Immature natural killer cell (primary cell): ENCODE measurements around the gene PRUNE2. TPM values are rescaled to one million over a fixed set of nuclear protein-coding genes. Genes with fewer than 3 reads are reported as not detected.

Experiments
- DNase-seq, 3 donors: peaks; one replicate each; pipeline ENCODE4 v3.0.0; 2022; ENCODE audit warnings: mixed read lengths in 1 of 3
- H3K27ac Mint-ChIP-seq, 6 donors: one replicate each; pipeline ENCODE4 v1.8.0; 2020; ENCODE audit warnings: mixed read lengths in 6 of 6, mild to moderate bottlenecking in 5 of 6, inconsistent platforms in 4 of 6, moderate library complexity in 3 of 6
- H3K27me3 Mint-ChIP-seq, 3 donors: one replicate each; pipeline ENCODE4 v1.8.0; 2020 to 2021; ENCODE audit warnings: low read depth in 3 of 3, mild to moderate bottlenecking in 3 of 3, mixed read lengths in 3 of 3, moderate library complexity in 3 of 3, inconsistent platforms in 1 of 3
- H3K36me3 Mint-ChIP-seq, 3 donors: one replicate each; pipeline ENCODE4 v1.8.0; 2020; ENCODE audit warnings: mixed read lengths in 3 of 3, inconsistent platforms in 2 of 3, mild to moderate bottlenecking in 2 of 3
- H3K4me1 Mint-ChIP-seq, 2 donors: one replicate each; pipeline ENCODE4 v1.8.0; 2020; ENCODE audit warnings: inconsistent platforms in 2 of 2, mild to moderate bottlenecking in 2 of 2, mixed read lengths in 2 of 2, moderate library complexity in 1 of 2
- H3K4me3 Mint-ChIP-seq, 5 donors: one replicate each; pipeline ENCODE4 v1.8.0; 2020; ENCODE audit warnings: mild to moderate bottlenecking in 5 of 5, mixed read lengths in 5 of 5, inconsistent platforms in 3 of 5, moderate library complexity in 3 of 5
- H3K9me3 Mint-ChIP-seq, 6 donors: one replicate each; pipeline ENCODE4 v1.8.0; 2020; ENCODE audit warnings: mild to moderate bottlenecking in 6 of 6, mixed read lengths in 6 of 6, inconsistent platforms in 4 of 6, moderate library complexity in 3 of 6
- polyA plus RNA-seq, 3 donors: library from polyadenylated mRNA; unstranded; fragments of 300-500 nt; fragmentation: Illumina TruSeq; gene quantifications; one replicate each; pipeline ENCODE4 v1.2.3, GENCODE V29; 2021

The PRUNE2 gene
- polyA plus RNA-seq, 3 donors from 2014 or later, result 0.11 to 0.24 TPM; not detected in 1

GRCh38 chr9:76793784-76794431 lies 112.0 kb downstream of the PRUNE2 start:
- no peaks in the 10 kb centered on the region for H3K4me1 Mint-ChIP-seq
- H3K36me3 Mint-ChIP-seq, result no peaks in the 10 kb centered on the region
- peaks cover 0 to 5% (median 2%) of the 10 kb centered on the region in 3 donors for H3K27me3 Mint-ChIP-seq
- no peak for DNase-seq
- H3K27ac Mint-ChIP-seq, result no peak overlapping the region
- no peaks in the 10 kb centered on the region for H3K9me3 Mint-ChIP-seq
- H3K4me3 Mint-ChIP-seq, result no peak overlapping the region

- Mint-ChIP-seq H3K27ac (no peak overlapping the region), H3K4me1 (no peaks in the 10 kb centered on the region), H3K9me3 (no peaks in the 10 kb centered on the region), H3K4me3 (no peak overlapping the region), H3K27me3 (peaks cover 2 to 4% (median 4%) of the 10 kb centered on the region in 3 donors), H3K36me3 (no peaks in the 10 kb centered on the region)
- DNase-seq, result no peak
Observed at GRCh38 chr9:76789840-76790239, 116.1 kb downstream of the PRUNE2 start.

GRCh38 chr9:76787677-76788076 lies 118.2 kb downstream of the PRUNE2 start:
- H3K36me3 Mint-ChIP-seq, result no peaks in the 10 kb centered on the region
- H3K27ac Mint-ChIP-seq, result no peak overlapping the region
- no peak overlapping the region for H3K4me3 Mint-ChIP-seq
- H3K27me3 Mint-ChIP-seq, result peaks cover 5 to 8% (median 5%) of the 10 kb centered on the region in 3 donors
- no peaks in the 10 kb centered on the region for H3K9me3 Mint-ChIP-seq
- DNase-seq, result no peak
- no peaks in the 10 kb centered on the region for H3K4me1 Mint-ChIP-seq

GRCh38 chr9:76785501-76785900 lies 120.4 kb downstream of the PRUNE2 start:
- no peaks in the 10 kb centered on the region for H3K4me1 Mint-ChIP-seq
- no peaks in the 10 kb centered on the region for H3K9me3 Mint-ChIP-seq
- peaks cover 5 to 8% (median 7%) of the 10 kb centered on the region in 3 donors for H3K27me3 Mint-ChIP-seq
- H3K36me3 Mint-ChIP-seq, result no peaks in the 10 kb centered on the region
- no peak overlapping the region for H3K27ac Mint-ChIP-seq
- no peak overlapping the region for H3K4me3 Mint-ChIP-seq
- no peak for DNase-seq

GRCh38 chr9:76784881-76785280 lies 121.0 kb downstream of the PRUNE2 start:
- Mint-ChIP-seq H3K27me3 (peaks cover 4 to 8% (median 7%) of the 10 kb centered on the region in 3 donors), H3K4me1 (no peaks in the 10 kb centered on the region), H3K4me3 (no peak overlapping the region), H3K9me3 (no peaks in the 10 kb centered on the region), H3K27ac (no peak overlapping the region), H3K36me3 (no peaks in the 10 kb centered on the region)
- no peak for DNase-seq

- Mint-ChIP-seq H3K27ac (no peak overlapping the region), H3K27me3 (peaks cover 0 to 8% (median 8%) of the 10 kb centered on the region in 3 donors), H3K4me1 (no peaks in the 10 kb centered on the region), H3K4me3 (no peak overlapping the region), H3K36me3 (no peaks in the 10 kb centered on the region), H3K9me3 (peaks cover 0 to 2% (median 0%) of the 10 kb centered on the region in 6 donors)
- no peak for DNase-seq
Observed at GRCh38 chr9:76772686-76773445, 133.0 kb downstream of the PRUNE2 start.

GRCh38 chr9:76766126-76766525 lies 139.8 kb downstream of the PRUNE2 start:
- Mint-ChIP-seq H3K27me3 (peaks cover 1 to 9% (median 7%) of the 10 kb centered on the region in 3 donors), H3K36me3 (no peaks in the 10 kb centered on the region), H3K4me3 (no peak overlapping the region), H3K4me1 (no peaks in the 10 kb centered on the region), H3K9me3 (peaks cover 0 to 2% (median 0%) of the 10 kb centered on the region in 6 donors), H3K27ac (no peak overlapping the region)
- no peak for DNase-seq

GRCh38 chr9:76764138-76764537 lies 141.8 kb downstream of the PRUNE2 start, which contains the start of gene PCA3:
Gene PCA3 (plus strand): TSS chr9:76764438.
- H3K4me1 Mint-ChIP-seq, result no peaks in the 10 kb centered on the region
- no peak for DNase-seq
- H3K27me3 Mint-ChIP-seq, result peaks cover 1 to 9% (median 6%) of the 10 kb centered on the region in 3 donors
- no peak within 1 kb of the TSS for H3K4me3 Mint-ChIP-seq
- H3K36me3 Mint-ChIP-seq, result no peaks in the 10 kb centered on the region
- no peak within 1 kb of the TSS for H3K27ac Mint-ChIP-seq
- H3K9me3 Mint-ChIP-seq, result no peaks in the 10 kb centered on the region

GRCh38 chr9:76761448-76761847 lies 144.5 kb downstream of the PRUNE2 start:
- H3K9me3 Mint-ChIP-seq, result no peaks in the 10 kb centered on the region
- no peak for DNase-seq
- no peak overlapping the region for H3K27ac Mint-ChIP-seq
- peaks cover 1 to 4% (median 3%) of the 10 kb centered on the region in 3 donors for H3K27me3 Mint-ChIP-seq
- no peak overlapping the region for H3K4me3 Mint-ChIP-seq
- H3K4me1 Mint-ChIP-seq, result no peaks in the 10 kb centered on the region
- no peaks in the 10 kb centered on the region for H3K36me3 Mint-ChIP-seq

- Mint-ChIP-seq H3K4me1 (no peaks in the 10 kb centered on the region), H3K27ac (no peak overlapping the region), H3K36me3 (no peaks in the 10 kb centered on the region), H3K9me3 (no peaks in the 10 kb centered on the region), H3K27me3 (peaks cover 2 to 4% (median 3%) of the 10 kb centered on the region in 3 donors), H3K4me3 (no peak overlapping the region)
- DNase-seq, result no peak
Observed at GRCh38 chr9:76759732-76760131, 146.2 kb downstream of the PRUNE2 start.

GRCh38 chr9:76758476-76758875 lies 147.4 kb downstream of the PRUNE2 start:
- Mint-ChIP-seq H3K27ac (no peak overlapping the region), H3K36me3 (no peaks in the 10 kb centered on the region), H3K4me3 (no peak overlapping the region), H3K27me3 (peaks cover 2 to 6% (median 4%) of the 10 kb centered on the region in 3 donors), H3K4me1 (no peaks in the 10 kb centered on the region), H3K9me3 (no peaks in the 10 kb centered on the region)
- DNase-seq, result no peak

- H3K27me3 Mint-ChIP-seq, result peaks cover 0 to 5% (median 3%) of the 10 kb centered on the region in 3 donors
- H3K27ac Mint-ChIP-seq, result no peak overlapping the region
- no peaks in the 10 kb centered on the region for H3K9me3 Mint-ChIP-seq
- no peak for DNase-seq
- H3K4me1 Mint-ChIP-seq, result no peaks in the 10 kb centered on the region
- H3K4me3 Mint-ChIP-seq, result no peak overlapping the region
- H3K36me3 Mint-ChIP-seq, result no peaks in the 10 kb centered on the region
Observed at GRCh38 chr9:76756941-76757673, 148.8 kb downstream of the PRUNE2 start.

- Mint-ChIP-seq H3K27ac (no peak overlapping the region), H3K4me1 (no peaks in the 10 kb centered on the region), H3K27me3 (peaks cover 0 to 5% (median 3%) of the 10 kb centered on the region in 3 donors), H3K36me3 (no peaks in the 10 kb centered on the region), H3K4me3 (no peak overlapping the region), H3K9me3 (no peaks in the 10 kb centered on the region)
- DNase-seq, result no peak
Observed at GRCh38 chr9:76756268-76756640, 149.7 kb downstream of the PRUNE2 start.

- H3K9me3 Mint-ChIP-seq, result no peaks in the 10 kb centered on the region
- no peak overlapping the region for H3K4me3 Mint-ChIP-seq
- DNase-seq, result no peak
- H3K36me3 Mint-ChIP-seq, result no peaks in the 10 kb centered on the region
- H3K27ac Mint-ChIP-seq, result no peak overlapping the region
- H3K27me3 Mint-ChIP-seq, result peaks cover 0 to 5% (median 2%) of the 10 kb centered on the region in 3 donors
- no peaks in the 10 kb centered on the region for H3K4me1 Mint-ChIP-seq
Observed at GRCh38 chr9:76751001-76751400, 154.9 kb downstream of the PRUNE2 start.
